Naive thymus-derived CD8-positive, alpha-beta T cell (primary cell): ENCODE measurements around the gene MVB12A. TPM values are rescaled to one million over a fixed set of nuclear protein-coding genes. Genes with fewer than 3 reads are reported as not detected.

Experiments used
- ATAC-seq, 2 donors: fragments of 150-1000 bp; cut with Tn5 transposase in 1 of 2; sonication (Bioruptor Pico), chemical (Tn5 transposase) in 1 of 2; 1 replicate in 1 of 2; 2 replicates in 1 of 2; pipeline ENCODE4 v1.10.0; 2021; ENCODE audit warnings: mild to moderate bottlenecking in 2 of 2, moderate library complexity in 2 of 2
- POLR2A ChIA-PET: fragments of 350-600 bp; sonication (Branson Sonifier 250); formaldehyde crosslinking; loops from one replicate; lab custom pipeline; 2021; ENCODE audit warnings: antibody characterized with exemption; lab: Charles Lee
- DNase-seq, 10 donors: peaks; one replicate each; pipeline versions ENCODE4 v3.0.0 to v3.0.0-alpha.2; 2020 to 2022
- H3K27ac Mint-ChIP-seq, 10 donors: one replicate each; pipeline ENCODE4 v1.8.0; 2020 to 2022; ENCODE audit warnings: mild to moderate bottlenecking in 10 of 10, mixed read lengths in 10 of 10, moderate library complexity in 4 of 10, inconsistent platforms in 1 of 10
- H3K27me3 Mint-ChIP-seq, 5 donors: one replicate each; pipeline ENCODE4 v1.8.0; 2021 to 2022; ENCODE audit warnings: mixed read lengths in 5 of 5
- H3K36me3 Mint-ChIP-seq, 3 donors: one replicate each; pipeline ENCODE4 v1.8.0; 2020 to 2022; ENCODE audit warnings: mixed read lengths in 3 of 3, mild to moderate bottlenecking in 2 of 3, inconsistent platforms in 1 of 3
- H3K4me1 Mint-ChIP-seq, 4 donors: one replicate each; pipeline ENCODE4 v1.8.0; 2021 to 2022; ENCODE audit warnings: mixed read lengths in 4 of 4
- H3K4me3 Mint-ChIP-seq, 10 donors: one replicate each; pipeline ENCODE4 v1.8.0; 2020 to 2022; ENCODE audit warnings: mild to moderate bottlenecking in 10 of 10, mixed read lengths in 10 of 10, moderate library complexity in 6 of 10, inconsistent platforms in 1 of 10
- H3K9me3 Mint-ChIP-seq, 9 donors: one replicate each; pipeline ENCODE4 v1.8.0; 2020 to 2022; ENCODE audit warnings: mixed read lengths in 9 of 9, mild to moderate bottlenecking in 3 of 9, inconsistent platforms in 1 of 9, moderate library complexity in 1 of 9
- polyA plus RNA-seq, 3 donors: library from polyadenylated mRNA; unstranded; fragments of 300-500 nt; fragmentation: Illumina TruSeq; gene quantifications; one replicate each; pipeline ENCODE4 v1.2.3, GENCODE V29; 2021
- total RNA-seq, 8 experiments: library from RNA in 2 of 8; stranded (reverse) in 2 of 8; gene quantifications; one replicate each; pipeline ENCODE4 v1.2.3 and lab custom pipeline; 2021 to 2026

MVB12A gene
- total and polyA plus RNA-seq, 5 experiments from 2014 or later: 24.3 to 34.6 (median 30.0) TPM

DNA sequence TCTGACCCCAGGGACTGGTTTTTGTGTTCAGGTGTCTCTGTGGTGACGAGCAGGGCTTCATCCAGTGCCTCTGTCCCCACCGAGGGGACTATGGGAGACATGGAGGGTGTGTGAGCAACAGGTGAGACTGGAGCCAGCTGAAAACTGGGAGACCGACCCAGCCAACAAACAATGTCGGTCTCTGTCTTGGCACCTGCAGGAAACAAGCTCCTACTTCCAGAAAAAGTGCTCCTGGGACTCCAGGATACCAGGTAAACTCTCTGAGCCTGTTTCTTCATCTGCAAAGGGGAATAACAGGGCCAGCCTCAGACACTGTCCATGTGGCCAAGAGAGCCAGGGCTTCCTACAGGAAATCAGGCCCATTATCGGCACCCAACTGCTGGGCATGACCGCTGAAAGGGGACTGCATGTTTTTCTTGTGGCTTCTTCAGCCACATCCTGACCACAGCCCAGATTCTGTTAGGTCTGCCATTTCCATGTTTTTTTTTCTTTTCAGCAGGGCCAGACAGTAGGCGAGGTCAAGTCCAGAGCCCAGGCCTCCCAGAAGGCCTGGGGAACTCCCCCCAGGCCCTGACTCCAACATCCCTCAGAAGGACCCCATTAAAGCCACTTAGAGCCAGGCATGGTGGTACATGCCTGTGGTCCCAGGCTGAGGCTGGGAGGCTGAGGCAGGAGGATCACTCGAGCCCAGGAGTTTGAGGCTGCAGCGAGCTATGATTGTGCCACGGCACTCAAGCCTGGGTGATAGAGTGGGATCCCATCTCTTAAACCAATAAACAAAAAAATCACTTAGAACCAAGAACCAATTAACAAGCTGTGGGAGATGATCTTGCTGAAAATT lies 13.6 kb upstream of the MVB12A start:
- H3K4me3 Mint-ChIP-seq: peak overlapping the region; percentile 87 to 99 (median 96)
- no peak for DNase-seq

GRCh38 chr19:17406887-17407196 lies 13.0 kb upstream of the MVB12A start:
- POLR2A ChIA-PET: interaction anchor here (4.5 kb wide), 1 partner anchor 13 kb away, joined by 29 read pairs; the partner anchor contains the start of gene MVB12A
- H3K27ac Mint-ChIP-seq: peak overlapping the region; percentile 93 to 97 (median 96)
- no peaks in the 10 kb centered on the region for H3K9me3 Mint-ChIP-seq
- H3K36me3 Mint-ChIP-seq: peaks cover 0 to 19% (median 4%) of the 10 kb centered on the region in 3 donors
- H3K4me3 Mint-ChIP-seq: peak overlapping the region; percentile 87 to 99 (median 96)
- peaks cover 20 to 46% (median 39%) of the 10 kb centered on the region in 4 donors for H3K4me1 Mint-ChIP-seq
- H3K27me3 Mint-ChIP-seq: no peaks in the 10 kb centered on the region
- DNase-seq (no peak), ATAC-seq (no peak)

More for the DNA sequence above, 13.6 kb upstream of the MVB12A start:
- Mint-ChIP-seq H3K4me1 (peaks cover 20 to 41% (median 38%) of the 10 kb centered on the region in 4 donors), H3K36me3 (peaks cover 0 to 19% (median 2%) of the 10 kb centered on the region in 3 donors), H3K27me3 (no peaks in the 10 kb centered on the region), H3K27ac (peak overlapping the region; percentile 93 to 97 (median 96)), H3K9me3 (no peaks in the 10 kb centered on the region)
- POLR2A ChIA-PET: interaction anchor here (0.7 to 4.5 kb wide), 4 partner anchors 12 to 114 kb away, joined by 5 to 29 read pairs (median 10); partner anchors contain the start of genes CCDC194 and MVB12A
- ATAC-seq: peak in 1 of 2 donors; percentile 26

GRCh38 chr19:17409990-17410389 lies 9.9 kb upstream of the MVB12A start:
- ATAC-seq (no peak), DNase-seq (no peak)
- no peaks in the 10 kb centered on the region for H3K9me3 Mint-ChIP-seq
- peaks cover 11 to 38% (median 31%) of the 10 kb centered on the region in 4 donors for H3K4me1 Mint-ChIP-seq
- no peak overlapping the region for H3K27ac Mint-ChIP-seq
- no peak overlapping the region for H3K4me3 Mint-ChIP-seq
- POLR2A ChIA-PET: interaction anchor here (0.6 to 0.7 kb wide), 2 partner anchors 451 to 523 kb away, joined by 3 read pairs; no protein-coding TSS in a partner anchor
- peaks cover 0 to 34% (median 6%) of the 10 kb centered on the region in 3 donors for H3K36me3 Mint-ChIP-seq
- H3K27me3 Mint-ChIP-seq: no peaks in the 10 kb centered on the region

DNA sequence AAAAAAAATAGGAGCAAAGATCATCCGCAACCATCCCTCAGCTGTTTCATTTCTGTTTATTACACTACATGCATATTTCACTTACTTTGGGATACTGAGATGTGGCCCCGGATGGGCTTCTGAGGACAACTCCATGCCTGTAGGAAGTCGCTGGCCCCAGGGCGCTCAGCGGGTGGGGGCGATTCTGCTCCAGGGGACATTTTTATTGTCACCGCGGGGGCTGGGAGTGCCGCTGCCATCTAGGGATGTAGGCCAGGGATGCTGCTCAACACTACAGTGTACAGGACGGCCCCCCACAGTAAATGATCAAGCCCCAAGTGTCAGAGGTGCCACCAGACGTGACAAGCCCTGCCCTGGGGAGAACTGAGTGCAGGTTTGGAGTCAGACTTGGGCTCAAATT lies 8.0 kb upstream of the MVB12A start:
- peaks cover 8 to 31% (median 21%) of the 10 kb centered on the region in 4 donors for H3K4me1 Mint-ChIP-seq
- POLR2A ChIA-PET: interaction anchor here (1.1 kb wide), 1 partner anchor 20 kb away, joined by 3 read pairs; no protein-coding TSS in a partner anchor
- no peak overlapping the region for H3K4me3 Mint-ChIP-seq
- no peak for ATAC-seq
- peak overlapping the region in 1 of 10 donors; percentile 39 for H3K27ac Mint-ChIP-seq
- no peak for DNase-seq
- H3K27me3 Mint-ChIP-seq: no peaks in the 10 kb centered on the region
- H3K9me3 Mint-ChIP-seq: no peaks in the 10 kb centered on the region
- H3K36me3 Mint-ChIP-seq: peaks cover 0 to 43% (median 8%) of the 10 kb centered on the region in 3 donors

DNA sequence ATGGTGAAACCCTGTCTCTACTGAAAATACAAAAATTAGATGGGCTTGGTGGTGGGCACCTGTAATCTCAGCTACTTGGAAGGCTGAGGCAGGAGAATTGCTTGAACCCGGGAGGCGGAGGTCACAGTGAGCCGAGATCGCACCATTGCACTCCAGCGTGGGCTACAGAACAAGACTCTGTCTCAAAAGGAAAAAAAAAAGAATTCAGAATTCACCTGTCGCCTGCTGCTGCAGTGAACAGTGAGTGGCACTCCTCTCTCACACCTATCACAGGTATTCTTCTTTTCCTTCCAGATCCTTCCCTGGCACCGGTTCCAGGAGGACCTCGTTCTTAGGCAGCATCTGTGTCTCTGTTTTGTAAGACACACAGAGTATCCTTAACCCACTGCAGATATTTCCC lies 5.8 kb upstream of the MVB12A start:
- no peaks in the 10 kb centered on the region for H3K9me3 Mint-ChIP-seq
- H3K27ac Mint-ChIP-seq: no peak overlapping the region
- POLR2A ChIA-PET: no interaction called here
- no peaks in the 10 kb centered on the region for H3K27me3 Mint-ChIP-seq
- DNase-seq (no peak), ATAC-seq (no peak)
- H3K4me1 Mint-ChIP-seq: peaks cover 3 to 20% (median 14%) of the 10 kb centered on the region in 4 donors
- no peak overlapping the region for H3K4me3 Mint-ChIP-seq
- H3K36me3 Mint-ChIP-seq: peaks cover 0 to 43% (median 8%) of the 10 kb centered on the region in 3 donors

GRCh38 chr19:17415121-17415520 lies 4.7 kb upstream of the MVB12A start:
- Mint-ChIP-seq H3K4me3 (no peak overlapping the region), H3K9me3 (no peaks in the 10 kb centered on the region), H3K27me3 (no peaks in the 10 kb centered on the region), H3K4me1 (peaks cover 8 to 24% (median 21%) of the 10 kb centered on the region in 4 donors), H3K27ac (peak overlapping the region in 1 of 10 donors; percentile 62), H3K36me3 (peaks cover 0 to 43% (median 8%) of the 10 kb centered on the region in 3 donors)
- DNase-seq (no peak), ATAC-seq (no peak)
- POLR2A ChIA-PET: no interaction called here

DNA sequence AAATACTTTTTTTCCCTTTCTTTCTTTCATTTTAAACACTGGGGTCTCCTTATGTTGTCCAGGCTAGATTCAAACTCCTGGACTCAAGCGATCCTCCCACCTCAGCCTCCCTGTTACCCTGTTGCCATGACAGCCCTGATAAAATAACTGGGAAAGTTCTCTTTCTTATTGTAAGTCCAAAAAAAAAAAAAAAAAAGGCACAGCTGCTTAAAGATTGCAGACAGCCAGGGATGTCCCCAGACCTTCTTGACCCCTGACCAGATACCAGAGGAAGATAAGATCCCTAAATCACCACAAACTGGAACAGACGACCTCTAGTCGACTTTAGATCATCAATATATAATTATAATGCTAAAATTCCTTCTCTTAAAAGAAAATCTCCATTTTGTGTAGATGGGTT lies 1.1 kb upstream of the MVB12A start:
- Mint-ChIP-seq H3K9me3 (no peaks in the 10 kb centered on the region), H3K4me1 (peaks cover 13 to 25% (median 21%) of the 10 kb centered on the region in 4 donors), H3K27me3 (no peaks in the 10 kb centered on the region), H3K27ac (peak overlapping the region in 4 of 10 donors; percentile 9 to 95 (median 92)), H3K36me3 (peaks cover 0 to 26% (median 5%) of the 10 kb centered on the region in 3 donors), H3K4me3 (peak overlapping the region; percentile 87 to 96 (median 94))
- POLR2A ChIA-PET: interaction anchor here (0.8 to 3.3 kb wide), 5 partner anchors 13 to 294 kb away, joined by 3 to 29 read pairs (median 4); partner anchors contain the start of gene BST2
- no peak for ATAC-seq
- no peak for DNase-seq

- Mint-ChIP-seq H3K4me3 (peak overlapping the region; percentile 87 to 96 (median 94)), H3K27ac (peak overlapping the region; percentile 75 to 95 (median 92)), H3K4me1 (peaks cover 13 to 28% (median 22%) of the 10 kb centered on the region in 4 donors), H3K9me3 (no peaks in the 10 kb centered on the region), H3K36me3 (peaks cover 0 to 21% (median 5%) of the 10 kb centered on the region in 3 donors), H3K27me3 (no peaks in the 10 kb centered on the region)
- POLR2A ChIA-PET: interaction anchor here (0.5 to 3.3 kb wide), 13 partner anchors 10 to 910 kb away, joined by 3 to 29 read pairs (median 4); partner anchors contain the start of genes ANO8, BST2, DDA1 and MRPL34
- ATAC-seq: no peak
- DNase-seq: peak in 1 of 10 donors; percentile 7
Measured at GRCh38 chr19:17419154-17419620, 660 bp upstream of the MVB12A start.

DNA sequence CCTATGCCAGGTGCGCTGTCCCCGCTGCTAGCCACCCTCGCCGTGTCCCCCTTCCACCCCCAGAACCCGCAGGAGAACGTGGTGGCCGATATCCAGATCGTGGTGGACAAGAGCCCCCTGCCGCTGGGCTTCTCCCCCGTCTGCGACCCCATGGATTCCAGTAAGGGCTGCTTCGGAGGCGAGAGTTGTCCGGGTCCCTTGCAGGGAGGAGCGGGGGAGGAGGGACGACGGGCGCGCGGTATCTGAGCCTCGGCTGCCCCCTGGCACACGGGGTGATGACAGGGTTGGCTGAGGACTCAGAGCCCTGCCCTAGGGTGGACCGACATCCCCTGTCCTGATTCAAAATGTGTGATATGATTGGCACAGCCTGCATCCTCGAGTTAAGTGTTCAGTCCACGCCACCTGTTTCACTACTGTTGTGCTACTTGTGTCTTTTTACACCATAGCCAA lies 653 bp downstream of the MVB12A start:
- Mint-ChIP-seq H3K27ac (peak overlapping the region in 8 of 10 donors; percentile 43 to 95 (median 85)), H3K27me3 (no peaks in the 10 kb centered on the region), H3K9me3 (no peaks in the 10 kb centered on the region), H3K4me1 (peaks cover 13 to 37% (median 25%) of the 10 kb centered on the region in 4 donors), H3K4me3 (peak overlapping the region; percentile 78 to 96 (median 93)), H3K36me3 (peaks cover 0 to 9% (median 2%) of the 10 kb centered on the region in 3 donors)
- DNase-seq (peak in 4 of 10 donors; percentile 17 to 25 (median 21)), ATAC-seq (peak in 1 of 2 donors; percentile 23)
- POLR2A ChIA-PET: interaction anchor here (0.7 to 3.3 kb wide), 6 partner anchors 9 to 115 kb away, joined by 3 to 29 read pairs (median 4); partner anchors contain the start of genes BST2 and MRPL34

- H3K36me3 Mint-ChIP-seq: peaks cover 0 to 6% (median 2%) of the 10 kb centered on the region in 3 donors
- peak overlapping the region in 4 of 10 donors; percentile 8 to 52 (median 29) for H3K4me3 Mint-ChIP-seq
- DNase-seq: no peak
- H3K9me3 Mint-ChIP-seq: no peaks in the 10 kb centered on the region
- H3K4me1 Mint-ChIP-seq: peaks cover 12 to 37% (median 25%) of the 10 kb centered on the region in 4 donors
- POLR2A ChIA-PET: interaction anchor here (0.6 kb wide), 2 partner anchors 238 to 416 kb away, joined by 3 read pairs; no protein-coding TSS in a partner anchor
- no peaks in the 10 kb centered on the region for H3K27me3 Mint-ChIP-seq
- ATAC-seq: no peak
- H3K27ac Mint-ChIP-seq: peak overlapping the region in 2 of 10 donors; percentile 20 to 46
Measured at GRCh38 chr19:17421942-17422341, 2.1 kb downstream of the MVB12A start.

DNA sequence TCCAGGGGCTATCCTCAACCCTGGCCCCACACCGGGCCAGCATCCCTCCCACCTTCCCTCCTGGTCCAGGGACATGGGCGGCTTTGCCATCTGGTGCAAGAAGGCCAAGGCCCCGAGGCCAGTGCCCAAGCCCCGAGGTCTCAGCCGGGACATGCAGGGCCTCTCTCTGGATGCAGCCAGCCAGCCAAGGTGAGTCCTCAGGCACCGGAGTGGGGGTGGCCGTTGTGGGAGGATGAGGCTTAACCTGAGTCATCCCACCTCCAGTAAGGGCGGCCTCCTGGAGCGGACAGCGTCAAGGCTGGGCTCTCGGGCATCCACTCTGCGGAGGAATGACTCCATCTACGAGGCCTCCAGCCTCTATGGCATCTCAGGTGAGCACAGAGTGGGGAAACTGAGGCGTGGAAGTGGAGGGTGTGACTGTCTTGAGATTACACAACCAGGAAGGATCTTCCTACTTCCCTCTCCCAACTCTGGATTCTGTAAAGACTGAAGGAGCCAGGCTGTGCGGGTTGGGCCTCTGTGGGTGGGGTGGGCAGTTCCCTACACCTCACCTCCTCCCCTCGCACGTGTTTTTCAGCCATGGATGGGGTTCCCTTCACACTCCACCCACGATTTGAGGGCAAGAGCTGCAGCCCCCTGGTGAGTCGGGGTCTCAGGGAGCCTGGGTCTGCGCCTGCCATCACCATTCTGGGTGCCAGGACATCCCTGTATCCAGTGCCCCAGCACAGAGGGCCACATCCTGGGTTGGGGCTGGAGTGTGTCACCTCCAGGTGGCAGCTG lies 3.8 kb downstream of the MVB12A start:
- ATAC-seq: no peak
- Mint-ChIP-seq H3K4me3 (no peak overlapping the region), H3K4me1 (peaks cover 12 to 37% (median 24%) of the 10 kb centered on the region in 4 donors), H3K9me3 (no peaks in the 10 kb centered on the region), H3K27ac (peak overlapping the region in 1 of 10 donors; percentile 44), H3K27me3 (no peaks in the 10 kb centered on the region), H3K36me3 (peaks cover 0 to 6% (median 2%) of the 10 kb centered on the region in 3 donors)
- POLR2A ChIA-PET: interaction anchor here (0.6 to 0.7 kb wide), 3 partner anchors 19 to 775 kb away, joined by 3 to 7 read pairs (median 4); no protein-coding TSS in a partner anchor
- no peak for DNase-seq
